ENCODE results near the gene MRPS31.

- TF ChIP-seq CTCF (IDR thresholded peaks at IDR 0.05; ENCODE audit: low read depth, low read length, missing input control) (no peak), YY1 (IDR thresholded peaks at IDR 0.05) (no peak), JUND (IDR thresholded peaks at IDR 0.05) (no peak), TAF1 (conservative IDR thresholded peaks at IDR 0.05) (no peak), SP1 (IDR thresholded peaks at IDR 0.05) (no peak), ZBTB33 (IDR thresholded peaks at IDR 0.05) (no peak), HNF4A (conservative IDR thresholded peaks at IDR 0.05) (no peak), FOXA1 (IDR thresholded peaks at IDR 0.05) (no peak), GABPA (IDR thresholded peaks at IDR 0.05 in 1 of 2, conservative IDR thresholded peaks at IDR 0.05 in 1 of 2) (no peak)
- TF ChIP-seq, protein P1, sequence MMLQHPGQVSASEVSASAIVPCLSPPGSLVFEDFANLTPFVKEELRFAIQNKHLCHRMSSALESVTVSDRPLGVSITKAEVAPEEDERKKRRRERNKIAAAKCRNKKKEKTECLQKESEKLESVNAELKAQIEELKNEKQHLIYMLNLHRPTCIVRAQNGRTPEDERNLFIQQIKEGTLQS (IDR thresholded peaks at IDR 0.05): no peak
- TF ChIP-seq, protein P2, sequence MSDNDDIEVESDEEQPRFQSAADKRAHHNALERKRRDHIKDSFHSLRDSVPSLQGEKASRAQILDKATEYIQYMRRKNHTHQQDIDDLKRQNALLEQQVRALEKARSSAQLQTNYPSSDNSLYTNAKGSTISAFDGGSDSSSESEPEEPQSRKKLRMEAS (IDR thresholded peaks at IDR 0.05): no peak
These were observed 3.7 kb upstream of the MRPS31 start for GRCh38 chr13:40774672-40775071.
